Stimulated activated CD4-positive, alpha-beta T cell treated with anti-CD3 and anti-CD28 coated beads, Interleukin-12 subunit alpha, Interleukin-12 subunit beta, amount 100 ng/mL, for 48 hours (primary cell): ENCODE data around the gene SORCS2.

ENCODE experiments used
- DNase-seq, 3 donors: peaks; one replicate each; pipeline ENCODE4 v3.0.0-alpha.2; 2020; ENCODE audit warnings: low read depth in 2 of 3, low spot score in 1 of 3

Gene SORCS2

DNA sequence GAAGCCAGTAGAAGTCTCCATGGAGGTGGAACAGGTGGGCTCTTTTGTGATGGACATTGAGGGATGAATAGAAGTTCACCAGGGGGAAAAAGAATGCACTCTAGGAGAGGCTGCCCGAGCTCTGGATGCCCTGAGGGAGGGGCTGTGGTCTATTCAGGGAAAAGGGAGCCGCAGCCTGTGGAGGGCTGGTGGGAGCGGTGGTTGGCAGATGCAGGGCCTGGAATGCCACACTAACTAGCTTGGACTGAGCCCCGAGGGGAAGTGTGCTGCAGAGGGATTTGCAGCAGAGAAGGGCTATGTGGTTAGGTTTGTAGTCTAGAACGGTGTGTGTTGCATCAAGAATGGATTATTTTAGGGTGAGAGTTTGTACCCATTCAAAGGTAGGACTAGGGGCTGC is 271.9 kb downstream of the SORCS2 start:
- no peak for DNase-seq

GRCh38 chr4:7465017-7465416 is 272.7 kb downstream of the SORCS2 start:
- no peak for DNase-seq

GRCh38 chr4:7466215-7466614 is 273.9 kb downstream of the SORCS2 start:
- no peak for DNase-seq

GRCh38 chr4:7466904-7467303 is 274.6 kb downstream of the SORCS2 start:
- DNase-seq, result no peak

GRCh38 chr4:7467471-7467870 is 275.1 kb downstream of the SORCS2 start:
- DNase-seq, result no peak

DNA sequence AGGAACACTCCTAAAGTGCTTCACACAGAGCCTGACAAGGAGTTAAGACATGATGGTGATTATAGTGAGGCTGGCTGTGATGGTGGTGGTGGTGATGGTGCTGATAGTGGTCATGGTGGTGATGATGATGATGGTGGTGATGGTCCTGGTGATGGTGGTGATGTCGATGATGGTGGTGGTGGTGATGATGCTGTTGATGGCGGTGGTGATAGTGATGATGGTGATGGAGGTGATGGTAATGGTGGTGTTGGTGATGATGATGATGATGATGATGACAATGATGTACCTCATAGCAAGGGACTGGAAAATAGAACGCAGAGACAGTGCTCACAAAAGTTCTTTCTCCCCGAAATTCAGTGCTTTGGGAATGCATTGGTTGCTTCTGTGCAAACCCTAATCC is 276.7 kb downstream of the SORCS2 start:
- DNase-seq, result no peak

GRCh38 chr4:7470111-7470510 is 277.8 kb downstream of the SORCS2 start:
- no peak for DNase-seq

DNA sequence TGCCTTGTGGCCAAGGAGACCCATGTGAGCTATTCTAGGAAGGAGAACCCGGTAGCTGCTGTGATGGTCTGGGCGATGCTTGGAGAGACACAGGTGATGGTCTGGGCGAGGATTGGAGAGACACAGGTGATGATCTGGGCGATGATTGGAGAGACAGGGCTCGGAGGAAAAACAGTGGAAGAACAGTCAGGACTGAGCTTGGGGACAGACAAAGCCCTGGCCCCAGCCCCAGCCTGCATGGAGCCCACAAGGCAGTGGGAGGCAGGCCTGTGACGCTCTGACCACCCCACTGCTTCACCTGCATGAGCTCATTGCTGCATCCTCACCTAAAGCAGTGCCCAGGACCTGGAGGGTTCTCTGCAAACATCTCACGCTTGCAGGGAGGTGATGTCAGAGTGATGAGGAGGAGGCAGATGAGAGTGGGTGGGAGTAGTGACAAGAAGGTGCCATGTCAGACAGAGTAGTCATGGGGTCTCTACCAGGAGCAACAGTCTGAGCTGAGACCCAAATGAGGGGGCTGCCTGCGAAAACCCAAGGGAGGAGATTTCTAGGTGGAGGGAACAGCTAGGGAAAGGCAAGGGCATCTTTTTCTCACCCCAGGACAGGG is 278.3 kb downstream of the SORCS2 start:
- no peak for DNase-seq

DNA sequence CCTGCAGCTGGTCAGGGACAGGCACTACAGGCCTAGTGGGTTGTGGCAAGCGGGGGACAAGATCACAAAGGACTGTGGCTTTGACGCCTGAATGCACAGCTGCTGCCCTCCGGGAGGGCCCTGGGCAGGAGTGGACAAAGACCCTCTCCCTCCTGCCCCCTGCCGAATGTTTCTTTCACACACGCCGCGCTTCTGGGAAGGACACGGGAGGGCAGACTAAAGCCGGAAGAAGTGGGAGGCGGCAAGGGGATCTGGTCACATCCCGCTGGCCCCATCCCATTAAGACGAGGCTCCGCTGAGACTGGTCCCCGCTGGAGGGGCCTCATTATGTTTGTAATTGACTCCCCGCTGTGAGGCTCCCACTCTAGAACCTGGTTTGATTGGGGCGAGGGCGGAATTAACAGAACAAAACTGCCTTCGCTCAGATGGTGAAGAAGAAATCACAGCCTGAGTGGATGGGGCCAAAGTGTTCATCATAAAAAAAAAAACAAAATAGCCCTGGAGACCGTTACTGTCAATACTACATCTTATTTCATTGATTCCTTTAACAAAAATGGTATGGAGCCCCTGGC is 280.2 kb downstream of the SORCS2 start:
- DNase-seq, result no peak

- DNase-seq, result no peak
Measured at GRCh38 chr4:7473081-7473480, 280.7 kb downstream of the SORCS2 start.

DNA sequence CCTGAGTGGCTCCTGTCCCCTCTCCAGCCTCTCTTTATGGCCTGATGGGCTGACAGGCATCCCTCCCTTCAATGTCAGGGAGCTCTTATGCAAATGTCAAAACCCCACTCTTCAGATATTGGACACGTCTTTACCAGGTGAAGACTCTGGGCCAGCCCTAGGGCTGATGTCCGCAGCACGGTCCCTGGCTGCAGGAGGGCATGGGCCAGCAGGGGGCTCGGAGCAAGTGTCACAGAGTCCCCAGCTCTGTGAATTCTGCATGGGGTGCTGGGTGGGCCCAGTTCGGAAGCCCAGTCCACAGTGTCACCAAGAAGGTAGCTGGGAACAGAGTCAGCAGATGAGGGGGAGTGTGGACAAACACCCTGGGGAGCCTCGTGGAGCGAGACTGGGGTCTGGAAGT is 282.0 kb downstream of the SORCS2 start:
- no peak for DNase-seq

DNA sequence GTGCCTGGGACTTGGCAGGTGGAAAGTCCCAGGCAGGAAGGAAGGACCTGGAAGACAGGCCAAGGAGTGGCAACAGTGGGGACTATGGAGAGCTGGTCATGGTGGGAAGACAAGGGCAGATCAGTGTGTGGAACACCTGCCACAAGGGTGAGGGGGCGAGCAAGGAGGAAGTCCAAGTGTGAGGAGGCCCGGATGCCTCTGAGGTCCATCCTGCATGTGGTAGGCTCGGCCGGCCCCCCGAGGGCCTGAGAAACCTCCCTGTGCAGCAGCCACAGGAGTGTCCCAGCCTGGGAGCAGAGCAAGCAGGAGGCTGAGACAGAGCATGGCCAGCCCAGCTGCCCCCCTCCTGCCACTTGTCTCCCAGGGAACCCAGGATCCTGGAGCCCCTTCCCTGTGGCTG is 282.9 kb downstream of the SORCS2 start:
- DNase-seq, result no peak

DNA sequence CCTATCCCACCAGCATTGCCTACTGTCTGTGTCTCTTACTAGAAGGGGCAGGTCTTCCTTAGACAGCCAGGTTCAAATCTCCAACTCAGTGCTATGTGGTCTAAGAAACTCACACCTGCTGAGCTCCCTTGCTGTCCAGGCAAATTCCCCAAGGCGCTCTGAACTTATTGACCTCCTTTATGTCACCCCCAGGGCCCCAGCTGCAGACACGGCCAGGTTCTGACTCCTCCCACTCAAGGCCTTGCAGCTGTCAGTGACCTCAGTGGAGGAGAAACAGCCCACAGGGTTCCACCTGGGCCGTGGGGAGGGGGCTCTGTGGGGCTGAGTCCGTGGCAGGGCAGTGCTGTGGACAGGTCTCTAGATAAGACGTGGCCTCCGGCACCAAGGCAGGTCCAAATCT is 284.5 kb downstream of the SORCS2 start:
- no peak for DNase-seq

- no peak for DNase-seq
Measured at GRCh38 chr4:7477695-7478094, 285.4 kb downstream of the SORCS2 start.

- no peak for DNase-seq
Measured at GRCh38 chr4:7478665-7479064, 286.3 kb downstream of the SORCS2 start.

DNA sequence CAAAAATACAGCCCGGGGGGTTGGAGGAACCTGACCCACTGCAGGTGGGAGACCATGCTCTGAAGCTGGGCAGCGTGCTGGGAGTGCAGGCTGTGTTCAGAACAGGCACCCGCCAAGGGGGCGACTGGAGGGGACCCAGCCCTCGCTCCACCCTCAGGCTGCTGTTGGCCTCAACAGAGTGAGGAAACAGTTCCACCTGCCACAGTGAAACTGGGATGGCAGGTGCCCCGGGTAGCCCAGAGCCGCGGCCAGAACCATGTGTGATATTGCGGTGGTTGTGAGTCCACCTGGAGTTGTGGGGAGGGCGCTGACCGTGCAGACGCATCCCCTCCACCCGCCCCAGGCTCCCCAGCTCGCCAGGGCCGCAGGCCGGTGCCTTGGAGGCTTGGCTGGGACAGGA is 288.1 kb downstream of the SORCS2 start:
- no peak for DNase-seq

GRCh38 chr4:7481227-7481626 is 288.9 kb downstream of the SORCS2 start:
- DNase-seq, result no peak

DNA sequence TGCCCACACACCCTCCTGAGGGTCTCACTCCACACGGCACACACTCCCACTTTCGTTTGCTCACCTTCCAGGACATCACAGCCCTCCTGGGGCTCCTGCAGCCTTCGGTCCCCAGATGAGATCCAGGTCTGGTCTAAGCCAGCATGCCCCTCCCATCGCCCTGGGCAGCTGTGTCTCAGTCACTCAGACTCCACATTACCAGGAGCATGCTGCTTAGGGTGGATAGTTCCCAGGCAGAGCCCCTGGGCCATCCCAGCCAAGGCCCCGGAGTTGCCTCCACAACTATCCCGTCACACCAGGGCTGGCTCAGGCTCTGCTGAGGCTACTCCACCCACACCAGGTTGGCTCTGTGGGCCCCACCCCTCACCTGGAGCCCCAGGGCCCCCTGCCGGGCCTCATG is 292.8 kb downstream of the SORCS2 start:
- no peak for DNase-seq

DNA sequence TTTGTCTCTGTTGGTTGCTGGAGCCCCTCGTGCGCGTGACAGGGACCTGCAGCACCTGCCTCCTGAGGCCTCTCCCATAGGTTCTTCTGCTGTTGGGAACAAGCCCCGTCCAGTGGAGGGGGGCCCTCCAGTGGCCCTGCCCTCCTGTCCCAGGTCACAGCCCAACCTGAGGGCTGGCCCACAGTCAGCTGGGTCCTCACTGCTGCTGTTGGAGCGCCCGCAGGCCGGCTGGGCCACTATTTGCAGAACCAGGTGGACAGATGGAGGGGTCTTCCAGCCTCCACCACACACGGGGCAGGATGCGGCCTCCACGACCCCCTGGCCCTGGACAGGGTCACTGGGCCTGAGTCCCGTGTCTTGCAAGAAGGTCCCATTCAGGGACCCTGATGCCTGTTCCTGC is 293.8 kb downstream of the SORCS2 start:
- no peak for DNase-seq

GRCh38 chr4:7487502-7487901 is 295.2 kb downstream of the SORCS2 start:
- DNase-seq, result no peak

DNA sequence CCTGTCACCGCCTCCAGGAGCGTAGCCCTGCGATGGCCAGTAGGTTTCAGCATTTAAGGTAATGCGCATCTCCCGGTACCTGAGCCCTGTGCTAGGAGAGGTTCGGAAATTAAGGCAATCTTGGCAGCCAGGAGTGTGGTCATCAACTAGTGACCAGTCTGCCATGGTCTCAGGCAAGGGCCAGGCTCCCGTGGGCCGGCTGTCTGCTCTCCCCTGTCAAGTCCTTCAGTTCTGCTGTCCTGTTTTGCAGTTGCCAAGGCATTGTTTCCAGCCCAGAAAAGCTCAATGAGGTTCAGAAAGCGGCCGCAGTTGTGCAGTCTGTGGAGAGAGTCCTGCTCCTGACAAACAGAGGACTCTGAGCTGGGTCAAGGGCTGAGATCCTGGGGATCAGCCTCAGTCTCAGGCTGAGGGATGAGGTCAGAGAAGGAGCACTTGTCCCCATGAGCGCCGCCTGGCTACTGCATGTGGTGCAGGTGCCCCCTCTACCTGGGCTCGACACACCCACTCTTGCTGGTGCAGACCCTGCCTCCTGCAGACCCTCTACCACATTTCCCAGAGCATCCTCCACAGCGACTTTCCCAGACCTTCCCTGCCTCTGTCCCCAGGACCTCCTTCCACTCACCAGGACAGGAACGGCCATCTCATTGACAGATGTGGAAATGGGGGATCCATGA is 295.8 kb downstream of the SORCS2 start:
- no peak for DNase-seq

- DNase-seq, result no peak
Measured at GRCh38 chr4:7491915-7492314, 299.6 kb downstream of the SORCS2 start.
